Measurements from ENCODE around the gene PTPRS. TPM values are rescaled to one million over a fixed set of nuclear protein-coding genes. Genes with fewer than 3 reads are reported as not detected.

Gene PTPRS
- total RNA-seq, 1 donor from 2014 or later: not detected

Other genes starting within 250 kb of the PTPRS start
- not detected in 2 replicates for gene ZNRF4, start 114.6 kb upstream of the PTPRS start, total RNA-seq
- 0.76 and 0.83 TPM in 2 replicates for gene TINCR, start 227.1 kb upstream of the PTPRS start, total RNA-seq